HepG2 (cell line): ENCODE results near the gene QTRT2. TPM values are rescaled to one million over a fixed set of nuclear protein-coding genes. Genes with fewer than 3 reads are reported as not detected.

Experiments
- ATAC-seq: fragments of 200-7000 bp; cut with Tn5 transposase; 3 replicates; pipeline ENCODE4 v1.9.1; 2020; ENCODE audit warnings: mild to moderate bottlenecking, moderate library complexity
- BruUV-seq: library from RNA; stranded (reverse); fragments of 400-500 nt; replicated peaks from 2 replicates; lab custom pipeline; 2021; lab: Mats Ljungman, UMichigan
- CTCF ChIA-PET: fragments of 300-600 bp; formaldehyde crosslinking; extraction: SDS; loops from one replicate; lab custom pipeline; 2021; ENCODE audit warnings: low total read pairs, inconsistent platforms, low intra/inter-chr PET ratio; lab: Yijun Ruan, JAX
- POLR2A ChIA-PET: fragments of 350-600 bp; sonication (Branson Sonifier 250); formaldehyde crosslinking; loops from one replicate; lab custom pipeline; 2020; ENCODE audit warnings: antibody characterized with exemption, inconsistent platforms; lab: Yijun Ruan, JAX
- DNase-seq: peaks from one replicate; pipeline ENCODE4 v3.0.0-alpha.2; 2015; ENCODE audit warnings: low spot score
- FAIRE-seq: peaks from 3 replicates; lab custom pipeline; 2011; peaks lifted over from hg19 to GRCh38; lab: Jason Lieb, UNC
- H2AFZ ChIP-seq: one replicate; pipeline ENCODE4 v1.6.1; 2011; ENCODE audit warnings: low read length, inconsistent platforms
- H3K27ac ChIP-seq: fragments of 300-600 bp; 3 replicates; pipeline ENCODE4 v1.8.0; 2011; ENCODE audit warnings: mixed run types, mild to moderate bottlenecking, mixed read lengths, low read length, inconsistent platforms; ENCODE audit not compliant: insufficient read depth; ENCODE audit errors: extremely low read length
- H3K27me3 ChIP-seq, 2 experiments: fragments of 200-600 bp in 1 of 2; 2 replicates in 1 of 2; 3 replicates in 1 of 2; pipeline versions ENCODE4 v1.6.0 to v1.8.0; 2011; ENCODE audit warnings: low read length in 2 of 2, mild to moderate bottlenecking in 2 of 2, moderate library complexity in 2 of 2, inconsistent platforms in 1 of 2; ENCODE audit not compliant: insufficient read depth in 2 of 2, control insufficient read depth in 1 of 2
- H3K36me3 ChIP-seq, 2 experiments: fragments of 200-600 bp in 1 of 2; replicated peaks in 1 of 2; 2 replicates in 1 of 2; 3 replicates in 1 of 2; pipeline versions ENCODE4 v1.5.1 to v1.8.0; 2011; ENCODE audit warnings: low read length in 2 of 2, inconsistent platforms in 1 of 2; ENCODE audit not compliant: insufficient read depth in 2 of 2, control insufficient read depth in 1 of 2
- H3K4me1 ChIP-seq: 2 replicates; pipeline ENCODE4 v1.5.1; 2012; ENCODE audit warnings: low read length, inconsistent platforms; ENCODE audit not compliant: insufficient read depth
- H3K4me2 ChIP-seq: 2 replicates; pipeline ENCODE4 v1.6.0; 2011; ENCODE audit warnings: low read depth, low read length, inconsistent platforms
- H3K4me3 ChIP-seq, 3 experiments: fragments of 200-600 bp in 1 of 3; sonication (generic), shearing (Covaris generic) in 1 of 3; replicated peaks in 1 of 3; 2 replicates each; pipeline ENCODE4 v1.5.1; 2011 to 2016; ENCODE audit warnings: low read length in 3 of 3, inconsistent platforms in 2 of 3, low read depth in 2 of 3, mild to moderate bottlenecking in 2 of 3, control low read depth in 1 of 3, mixed read lengths in 1 of 3; ENCODE audit not compliant: insufficient read depth in 1 of 3
- H3K79me2 ChIP-seq: one replicate; pipeline ENCODE4 v1.6.1; 2011; ENCODE audit warnings: low read length, inconsistent platforms; ENCODE audit not compliant: insufficient read depth
- H3K9ac ChIP-seq: 2 replicates; pipeline ENCODE4 v1.6.0; 2011; ENCODE audit warnings: mild to moderate bottlenecking, low read depth, low read length, inconsistent platforms; ENCODE audit not compliant: insufficient read depth
- H3K9me3 ChIP-seq: 2 replicates; pipeline ENCODE4 v1.5.1; 2012; ENCODE audit warnings: mild to moderate bottlenecking, low read length
- H4K20me1 ChIP-seq: 2 replicates; pipeline ENCODE4 v1.6.0; 2011; ENCODE audit warnings: inconsistent platforms, mild to moderate bottlenecking, low read length, moderate library complexity; ENCODE audit not compliant: insufficient read depth
- KDM2A ChIP-seq: sonication (generic); formaldehyde crosslinking; IDR thresholded peaks from 2 replicates; pipeline ENCODE4 v1.4.0; 2020; ENCODE audit warnings: low read depth, missing genetic modification reagents, borderline replicate concordance
- KLF15 ChIP-seq: sonication (generic); formaldehyde crosslinking; IDR thresholded peaks from 2 replicates; pipeline ENCODE4 v1.8.1; 2023; ENCODE audit warnings: borderline replicate concordance, mild to moderate bottlenecking, inconsistent platforms, missing genetic modification reagents, mixed read lengths
- MEF2D ChIP-seq: sonication (generic); formaldehyde crosslinking; IDR thresholded peaks from 2 replicates; pipeline ENCODE4 v1.5.1; 2020; ENCODE audit warnings: mild to moderate bottlenecking, missing genetic modification reagents
- NR3C1 ChIP-seq: sonication (generic); formaldehyde crosslinking; IDR thresholded peaks from 2 replicates; pipeline ENCODE4 v1.4.0; 2020; ENCODE audit warnings: missing genetic modification reagents
- PHF5A ChIP-seq: IDR thresholded peaks from one replicate; pipeline ENCODE4 v1.6.1; 2018; ENCODE audit warnings: low read depth, missing genetic modification reagents; ENCODE audit not compliant: unreplicated experiment
- SPEN ChIP-seq: sonication (generic); formaldehyde crosslinking; IDR thresholded peaks from 2 replicates; pipeline ENCODE4 v1.5.1; 2020; ENCODE audit warnings: low read depth, mild to moderate bottlenecking, missing genetic modification reagents
- STAT5B ChIP-seq: sonication (generic); formaldehyde crosslinking; IDR thresholded peaks from 2 replicates; pipeline ENCODE4 v1.4.0; 2020; ENCODE audit warnings: missing genetic modification reagents
- TCF7L2 ChIP-seq: IDR thresholded peaks from 2 replicates; pipeline ENCODE4 v1.6.1; 2011; ENCODE audit warnings: mild to moderate bottlenecking, low read depth, low read length, moderate library complexity
- ZNF33B ChIP-seq: sonication (generic); formaldehyde crosslinking; IDR thresholded peaks from 2 replicates; pipeline ENCODE4 v1.5.1; 2020; ENCODE audit warnings: mild to moderate bottlenecking, missing genetic modification reagents
- ZNF549 ChIP-seq: sonication (generic); formaldehyde crosslinking; IDR thresholded peaks from 2 replicates; pipeline ENCODE4 v1.5.0; 2020; ENCODE audit warnings: missing genetic modification reagents
- ZNF570 ChIP-seq: sonication (generic); formaldehyde crosslinking; IDR thresholded peaks from 2 replicates; pipeline ENCODE4 v1.4.0; 2020; ENCODE audit warnings: mild to moderate bottlenecking, missing genetic modification reagents, borderline replicate concordance
- ZNF772 ChIP-seq: sonication (generic); formaldehyde crosslinking; IDR thresholded peaks from 2 replicates; pipeline ENCODE4 v1.5.0; 2020; ENCODE audit warnings: mild to moderate bottlenecking, missing genetic modification reagents
- WGBS: methylation state at CpG from one replicate; pipeline ENCODE4 v1.1.6; 2017; ENCODE audit warnings: low lambda C conversion rate; 5-methylcytosine and 5-hydroxymethylcytosine counted together
- in situ Hi-C: cut with HindIII; loops from 2 replicates; pipeline ENCODE4 v1.10.0; 2017; ENCODE audit warnings: low pct_unique_long_range_greater_than_20kb; ENCODE audit not compliant: extremely low pct_ligation_motif_present
- intact Hi-C: fragments of 100-400 bp; cut with micrococcal nuclease; formaldehyde crosslinking; loops from one replicate; pipeline ENCODE4 v1.10.0; 2022; ENCODE audit not compliant: unreplicated experiment
- polyA plus RNA-seq, 8 experiments: library from polyadenylated mRNA; depleted of rRNA in 3 of 8; stranded (reverse) in 7 of 8; unstranded in 1 of 8; fragments of >200 nt; fragmentation: Illumina TruSeq in 4 of 8; extraction: Trizol in 4 of 8; gene quantifications; 2 replicates each; pipeline versions ENCODE4 v1.2.1 to v1.2.3, GENCODE V29; 2011 to 2016; ENCODE audit warnings: low read depth in 4 of 8, missing spikeins in 1 of 8, mixed read lengths in 1 of 8; ENCODE audit not compliant: insufficient read depth in 1 of 8
- total RNA-seq, 5 experiments: library from RNA; depleted of rRNA; stranded (reverse); fragments of >200 nt; fragmentation: Illumina TruSeq; extraction: Trizol; gene quantifications; 2 replicates each; pipeline ENCODE4 v1.2.3, GENCODE V29; 2016; ENCODE audit warnings: low read depth in 1 of 5
- TF ChIP-seq, protein P1 (sequence below): sonication (generic); formaldehyde crosslinking; IDR thresholded peaks from 2 replicates; pipeline ENCODE4 v1.9.0; 2021; ENCODE audit warnings: mild to moderate bottlenecking, missing genetic modification reagents
- TF ChIP-seq, protein P2 (sequence below): sonication (generic); formaldehyde crosslinking; conservative IDR thresholded peaks from 2 replicates; pipeline ENCODE4 v1.4.0; 2020; ENCODE audit warnings: missing genetic modification reagents

Gene QTRT2
- total and polyA plus RNA-seq, 2 of the 13 experiments (the other 11 are each of a cell fraction or from before 2014, with no cell fraction given) = 7.1 to 33.4 TPM

DNA sequence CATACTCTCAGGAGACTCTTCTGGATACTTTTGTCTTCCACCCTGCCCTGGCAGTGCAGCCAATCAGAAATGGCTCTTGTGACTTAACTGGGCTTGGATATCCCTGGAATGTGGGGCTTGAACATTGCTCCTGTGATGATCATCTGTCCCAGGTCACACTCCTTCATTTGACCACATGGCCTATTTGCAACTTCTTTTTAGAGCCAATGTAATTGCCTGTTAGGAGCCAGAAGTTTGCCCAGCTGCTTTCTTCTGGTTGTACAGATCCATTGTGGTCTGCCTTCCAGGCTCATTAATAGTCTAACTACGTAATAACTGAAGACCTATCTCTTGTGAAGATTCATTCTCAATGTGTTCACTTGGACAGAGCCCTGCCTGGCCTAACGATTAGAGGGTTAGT, 29.8 kb downstream of the QTRT2 start:
- CTCF ChIA-PET = no interaction called here
- no TSS peak for BruUV-seq

DNA sequence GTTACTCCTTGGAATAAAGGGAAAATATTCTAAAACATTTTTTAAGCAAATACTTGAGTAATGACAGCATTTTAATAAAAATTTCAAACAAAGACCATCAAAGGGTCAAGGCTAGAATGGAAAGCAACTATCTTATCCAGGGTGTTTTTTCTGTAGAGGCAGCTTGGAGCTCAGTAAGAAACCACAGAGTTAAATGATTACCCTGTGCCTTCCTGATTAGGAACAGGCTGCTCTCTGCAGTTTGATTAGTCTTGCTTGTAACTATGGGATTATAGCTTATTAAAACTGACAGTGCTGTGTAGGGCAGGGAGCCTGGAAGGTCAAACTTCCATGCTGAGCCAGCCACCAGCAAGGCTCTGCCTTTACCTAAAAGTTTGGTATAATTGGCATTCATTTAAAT, 33.1 kb downstream of the QTRT2 start:
- DNase-seq (no peak), FAIRE-seq (no peak), ATAC-seq (no peak)
- Histone ChIP-seq H3K27ac (no peak overlapping the region), H4K20me1 (no peaks in the 10 kb centered on the region), H2AFZ (no peak overlapping the region), H3K9me3 (no peaks in the 10 kb centered on the region), H3K9ac (no peak overlapping the region), H3K27me3 (peaks cover 0 to 17% of the 10 kb centered on the region in 2 experiments; a peak in 3 of 5 replicates), H3K36me3 (peaks cover 4 to 20% of the 10 kb centered on the region in 2 experiments; a peak in 4 of 5 replicates), H3K4me2 (no peak overlapping the region), H3K4me1 (no peaks in the 10 kb centered on the region), H3K79me2 (no peaks in the 10 kb centered on the region), H3K4me3 (no peak overlapping the region)
- intact Hi-C loops = no loop called here
- POLR2A ChIA-PET = no interaction called here
- BruUV-seq = no TSS peak
- CTCF ChIA-PET = no interaction called here
- in situ Hi-C loops = no loop called here
- no peak for TF ChIP-seq KLF15 (CRISPR knock-in tag)
- TF ChIP-seq ZNF772 (CRISPR knock-in tag) = no peak
- no peak for TF ChIP-seq NR3C1 (CRISPR knock-in tag)
- no peak for TF ChIP-seq ZNF549 (CRISPR knock-in tag)
- TF ChIP-seq ZNF570 = no peak
- no peak for TF ChIP-seq KDM2A (CRISPR knock-in tag)
- no peak for TF ChIP-seq PHF5A
- TF ChIP-seq, protein P1, sequence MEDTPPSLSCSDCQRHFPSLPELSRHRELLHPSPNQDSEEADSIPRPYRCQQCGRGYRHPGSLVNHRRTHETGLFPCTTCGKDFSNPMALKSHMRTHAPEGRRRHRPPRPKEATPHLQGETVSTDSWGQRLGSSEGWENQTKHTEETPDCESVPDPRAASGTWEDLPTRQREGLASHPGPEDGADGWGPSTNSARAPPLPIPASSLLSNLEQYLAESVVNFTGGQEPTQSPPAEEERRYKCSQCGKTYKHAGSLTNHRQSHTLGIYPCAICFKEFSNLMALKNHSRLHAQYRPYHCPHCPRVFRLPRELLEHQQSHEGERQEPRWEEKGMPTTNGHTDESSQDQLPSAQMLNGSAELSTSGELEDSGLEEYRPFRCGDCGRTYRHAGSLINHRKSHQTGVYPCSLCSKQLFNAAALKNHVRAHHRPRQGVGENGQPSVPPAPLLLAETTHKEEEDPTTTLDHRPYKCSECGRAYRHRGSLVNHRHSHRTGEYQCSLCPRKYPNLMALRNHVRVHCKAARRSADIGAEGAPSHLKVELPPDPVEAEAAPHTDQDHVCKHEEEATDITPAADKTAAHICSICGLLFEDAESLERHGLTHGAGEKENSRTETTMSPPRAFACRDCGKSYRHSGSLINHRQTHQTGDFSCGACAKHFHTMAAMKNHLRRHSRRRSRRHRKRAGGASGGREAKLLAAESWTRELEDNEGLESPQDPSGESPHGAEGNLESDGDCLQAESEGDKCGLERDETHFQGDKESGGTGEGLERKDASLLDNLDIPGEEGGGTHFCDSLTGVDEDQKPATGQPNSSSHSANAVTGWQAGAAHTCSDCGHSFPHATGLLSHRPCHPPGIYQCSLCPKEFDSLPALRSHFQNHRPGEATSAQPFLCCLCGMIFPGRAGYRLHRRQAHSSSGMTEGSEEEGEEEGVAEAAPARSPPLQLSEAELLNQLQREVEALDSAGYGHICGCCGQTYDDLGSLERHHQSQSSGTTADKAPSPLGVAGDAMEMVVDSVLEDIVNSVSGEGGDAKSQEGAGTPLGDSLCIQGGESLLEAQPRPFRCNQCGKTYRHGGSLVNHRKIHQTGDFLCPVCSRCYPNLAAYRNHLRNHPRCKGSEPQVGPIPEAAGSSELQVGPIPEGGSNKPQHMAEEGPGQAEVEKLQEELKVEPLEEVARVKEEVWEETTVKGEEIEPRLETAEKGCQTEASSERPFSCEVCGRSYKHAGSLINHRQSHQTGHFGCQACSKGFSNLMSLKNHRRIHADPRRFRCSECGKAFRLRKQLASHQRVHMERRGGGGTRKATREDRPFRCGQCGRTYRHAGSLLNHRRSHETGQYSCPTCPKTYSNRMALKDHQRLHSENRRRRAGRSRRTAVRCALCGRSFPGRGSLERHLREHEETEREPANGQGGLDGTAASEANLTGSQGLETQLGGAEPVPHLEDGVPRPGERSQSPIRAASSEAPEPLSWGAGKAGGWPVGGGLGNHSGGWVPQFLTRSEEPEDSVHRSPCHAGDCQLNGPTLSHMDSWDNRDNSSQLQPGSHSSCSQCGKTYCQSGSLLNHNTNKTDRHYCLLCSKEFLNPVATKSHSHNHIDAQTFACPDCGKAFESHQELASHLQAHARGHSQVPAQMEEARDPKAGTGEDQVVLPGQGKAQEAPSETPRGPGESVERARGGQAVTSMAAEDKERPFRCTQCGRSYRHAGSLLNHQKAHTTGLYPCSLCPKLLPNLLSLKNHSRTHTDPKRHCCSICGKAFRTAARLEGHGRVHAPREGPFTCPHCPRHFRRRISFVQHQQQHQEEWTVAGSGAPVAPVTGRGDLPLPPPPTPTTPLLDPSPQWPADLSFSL (CRISPR knock-in tag) = no peak
- TF ChIP-seq MEF2D = no peak
- no peak for TF ChIP-seq ZNF33B (CRISPR knock-in tag)

More for the DNA sequence above, 29.8 kb downstream of the QTRT2 start:
- FAIRE-seq = no peak
- intact Hi-C loops (no loop called here), in situ Hi-C loops (no loop called here)
- WGBS = 92% methylated on average over 2 of the region's 2 CpGs
- H3K9ac ChIP-seq = no peak overlapping the region
- 0 out of 2 replicates have a peak, but pooled peaks cover under 1% of the 10 kb centered on the region for H3K4me1 ChIP-seq
- no peak overlapping the region for H3K4me3 ChIP-seq
- H2AFZ ChIP-seq = no peak overlapping the region
- H3K27me3 ChIP-seq = no peaks in the 10 kb centered on the region
- peaks cover 5 to 42% of the 10 kb centered on the region in 2 experiments; a peak in 4 of 5 replicates for H3K36me3 ChIP-seq
- ATAC-seq = no peak
- H3K4me2 ChIP-seq = no peak overlapping the region
- no peak for TF ChIP-seq TCF7L2
- TF ChIP-seq, protein P2, sequence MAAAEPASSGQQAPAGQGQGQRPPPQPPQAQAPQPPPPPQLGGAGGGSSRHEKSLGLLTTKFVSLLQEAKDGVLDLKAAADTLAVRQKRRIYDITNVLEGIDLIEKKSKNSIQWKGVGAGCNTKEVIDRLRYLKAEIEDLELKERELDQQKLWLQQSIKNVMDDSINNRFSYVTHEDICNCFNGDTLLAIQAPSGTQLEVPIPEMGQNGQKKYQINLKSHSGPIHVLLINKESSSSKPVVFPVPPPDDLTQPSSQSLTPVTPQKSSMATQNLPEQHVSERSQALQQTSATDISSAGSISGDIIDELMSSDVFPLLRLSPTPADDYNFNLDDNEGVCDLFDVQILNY = no peak
- no peak for TF ChIP-seq SPEN (CRISPR knock-in tag)
- TF ChIP-seq STAT5B = no peak
- H3K9me3 ChIP-seq = no peaks in the 10 kb centered on the region
- POLR2A ChIA-PET = no interaction called here
- no peaks in the 10 kb centered on the region for H4K20me1 ChIP-seq
- no peak for DNase-seq
- no peak overlapping the region for H3K27ac ChIP-seq
- H3K79me2 ChIP-seq = no peaks in the 10 kb centered on the region
